ENCODE results near the gene KLK3. TPM values are rescaled to one million over a fixed set of nuclear protein-coding genes. Genes with fewer than 3 reads are reported as not detected.
A peak's percentile ranks its signal among the peaks of the same experiment; 100 is the strongest.

KLK3 gene
- total RNA-seq, 1 donor from 2014 or later = not detected

DNA sequence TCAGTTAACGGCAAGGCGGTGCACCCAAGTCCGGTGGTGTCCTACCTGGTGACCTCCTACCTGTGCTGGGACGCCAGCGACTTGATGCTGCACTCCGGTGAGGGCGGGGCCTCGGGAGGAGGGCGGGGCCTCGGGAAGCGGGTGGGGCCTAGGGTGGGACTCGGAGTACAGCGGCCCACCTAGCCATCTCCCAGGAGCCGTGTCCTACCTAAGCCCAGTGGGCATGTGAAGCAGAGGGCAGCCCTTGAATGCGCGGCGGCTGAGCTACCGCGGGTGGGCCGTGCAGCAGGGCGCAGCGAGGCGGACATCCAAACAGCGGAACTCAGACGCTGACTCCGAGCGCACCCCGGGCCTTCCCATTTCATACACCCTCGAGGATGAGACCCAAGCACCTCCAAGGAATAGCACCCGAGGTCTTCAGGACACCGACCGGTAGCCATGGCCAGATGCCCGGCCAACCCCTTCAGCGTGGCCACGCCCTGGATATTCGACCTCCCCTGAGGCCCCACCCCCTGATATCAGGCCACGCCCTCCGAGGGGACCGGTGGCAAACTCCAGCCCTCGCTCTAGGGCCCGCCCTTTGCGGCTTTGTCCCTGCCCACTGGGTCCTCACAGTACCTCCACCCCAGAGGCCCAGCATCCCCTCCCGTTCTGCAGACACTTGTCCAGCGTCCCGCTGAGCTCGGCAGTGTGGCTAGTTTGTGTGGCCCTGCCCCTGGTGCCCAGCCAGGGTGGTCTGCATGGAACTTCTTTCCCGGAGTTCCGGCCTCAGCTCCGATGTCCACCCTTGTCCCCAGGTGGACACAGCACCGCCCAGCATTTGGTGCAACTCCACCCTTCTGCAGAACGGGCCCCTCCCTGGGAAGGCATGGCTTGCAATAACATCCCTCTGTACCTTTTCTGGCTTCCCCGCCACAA, 36.5 kb upstream of the KLK3 start:
- DNase-seq = peak; percentile 73
- peak; percentile 64 for ATAC-seq
- no peaks in the 10 kb centered on the region for H3K36me3 ChIP-seq
- H3K27me3 ChIP-seq = peaks cover 53% of the 10 kb centered on the region
- H3K9me3 ChIP-seq = no peaks in the 10 kb centered on the region
- intact Hi-C loops (cut with DNase I) = no loop called here
- H3K27ac ChIP-seq = no peak overlapping the region
- TF ChIP-seq, protein P1, sequence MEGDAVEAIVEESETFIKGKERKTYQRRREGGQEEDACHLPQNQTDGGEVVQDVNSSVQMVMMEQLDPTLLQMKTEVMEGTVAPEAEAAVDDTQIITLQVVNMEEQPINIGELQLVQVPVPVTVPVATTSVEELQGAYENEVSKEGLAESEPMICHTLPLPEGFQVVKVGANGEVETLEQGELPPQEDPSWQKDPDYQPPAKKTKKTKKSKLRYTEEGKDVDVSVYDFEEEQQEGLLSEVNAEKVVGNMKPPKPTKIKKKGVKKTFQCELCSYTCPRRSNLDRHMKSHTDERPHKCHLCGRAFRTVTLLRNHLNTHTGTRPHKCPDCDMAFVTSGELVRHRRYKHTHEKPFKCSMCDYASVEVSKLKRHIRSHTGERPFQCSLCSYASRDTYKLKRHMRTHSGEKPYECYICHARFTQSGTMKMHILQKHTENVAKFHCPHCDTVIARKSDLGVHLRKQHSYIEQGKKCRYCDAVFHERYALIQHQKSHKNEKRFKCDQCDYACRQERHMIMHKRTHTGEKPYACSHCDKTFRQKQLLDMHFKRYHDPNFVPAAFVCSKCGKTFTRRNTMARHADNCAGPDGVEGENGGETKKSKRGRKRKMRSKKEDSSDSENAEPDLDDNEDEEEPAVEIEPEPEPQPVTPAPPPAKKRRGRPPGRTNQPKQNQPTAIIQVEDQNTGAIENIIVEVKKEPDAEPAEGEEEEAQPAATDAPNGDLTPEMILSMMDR (IDR thresholded peaks at IDR 0.05) = no peak
- H3K4me3 ChIP-seq = peak overlapping the region; percentile 15
- H3K4me1 ChIP-seq = no peaks in the 10 kb centered on the region

DNA sequence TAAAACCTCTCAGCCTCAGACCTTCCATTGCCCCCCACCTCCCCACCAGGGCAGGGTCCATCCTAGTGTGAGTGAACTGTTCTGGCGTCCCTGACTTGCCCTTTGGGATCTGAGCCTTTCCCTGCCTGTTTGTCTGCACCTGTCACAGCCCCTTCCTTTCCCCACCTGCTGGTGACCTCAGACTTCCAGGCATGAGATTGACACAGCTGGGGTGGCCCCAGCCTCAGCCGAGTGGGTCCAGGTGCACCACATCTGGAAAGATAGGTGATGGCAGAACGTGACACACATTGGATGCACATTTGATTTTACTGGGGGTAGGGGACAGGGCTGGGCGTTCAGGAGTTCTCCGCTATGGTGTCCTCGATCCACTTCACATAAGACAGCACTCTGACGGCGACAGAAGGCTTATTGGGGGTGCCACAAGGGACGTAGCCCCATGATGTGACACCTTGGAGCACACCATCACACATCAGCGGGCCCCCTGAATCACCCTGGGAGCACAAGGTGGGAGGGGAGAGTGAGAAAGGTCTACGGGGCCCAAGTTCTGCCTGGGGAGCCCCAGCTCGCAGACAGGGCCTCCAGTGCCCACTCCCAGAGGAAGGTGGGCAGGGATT, 35.7 kb upstream of the KLK3 start:
- TF ChIP-seq, protein P1 (IDR thresholded peaks at IDR 0.05) = no peak
- H3K9me3 ChIP-seq = no peaks in the 10 kb centered on the region
- peaks cover 46% of the 10 kb centered on the region for H3K27me3 ChIP-seq
- ATAC-seq (no peak), DNase-seq (no peak)
- no peaks in the 10 kb centered on the region for H3K4me1 ChIP-seq
- no peak overlapping the region for H3K4me3 ChIP-seq
- no peaks in the 10 kb centered on the region for H3K36me3 ChIP-seq
- intact Hi-C loops (cut with DNase I) = no loop called here
- H3K27ac ChIP-seq = no peak overlapping the region

DNA sequence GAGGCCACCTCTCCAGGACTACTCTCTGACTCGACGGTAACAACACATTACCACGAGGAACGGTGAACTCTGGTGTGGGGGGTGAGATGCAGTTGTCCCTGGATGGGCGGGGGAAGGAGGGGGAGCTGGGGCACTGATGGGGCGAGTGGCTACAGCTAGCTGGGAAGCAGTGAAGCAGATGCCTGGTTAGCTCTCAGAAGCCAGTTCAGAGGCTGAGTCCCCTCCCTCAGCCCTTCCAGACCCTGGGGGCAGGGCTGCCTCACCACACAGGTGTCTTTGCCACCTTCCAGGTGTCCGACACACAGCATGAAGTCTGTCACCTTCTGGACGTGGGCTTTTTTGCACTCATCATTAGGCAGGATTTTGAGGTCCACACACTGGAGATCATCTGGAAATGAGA, 35.1 kb upstream of the KLK3 start:
- H3K4me1 ChIP-seq = no peaks in the 10 kb centered on the region
- peaks cover 45% of the 10 kb centered on the region for H3K27me3 ChIP-seq
- intact Hi-C loops (cut with DNase I) = no loop called here
- H3K4me3 ChIP-seq = no peak overlapping the region
- no peak for DNase-seq
- no peaks in the 10 kb centered on the region for H3K9me3 ChIP-seq
- ATAC-seq = no peak
- no peak overlapping the region for H3K27ac ChIP-seq
- TF ChIP-seq, protein P1 (IDR thresholded peaks at IDR 0.05) = no peak
- H3K36me3 ChIP-seq = no peaks in the 10 kb centered on the region

DNA sequence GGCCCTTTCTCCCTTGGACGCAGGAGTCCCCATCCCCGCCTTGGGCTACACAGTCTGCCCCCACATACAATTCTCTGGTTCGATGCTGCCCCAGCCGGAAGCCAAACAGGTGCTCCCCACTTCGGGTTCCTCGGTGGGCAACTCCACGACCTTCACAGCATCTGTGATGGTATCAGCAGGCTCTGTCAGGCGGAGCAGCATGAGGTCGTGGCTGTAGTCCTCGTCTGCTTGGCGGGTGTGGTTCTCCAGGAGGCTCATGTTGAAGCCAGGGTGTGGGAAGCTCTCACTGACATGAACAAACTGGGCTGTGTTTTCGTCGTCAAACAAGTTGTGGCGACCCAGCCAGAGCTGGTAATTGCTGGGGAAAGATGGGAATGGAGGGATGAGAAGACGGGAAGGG, 34.6 kb upstream of the KLK3 start:
- ATAC-seq = no peak
- DNase-seq = no peak
- Histone ChIP-seq H3K9me3 (no peaks in the 10 kb centered on the region), H3K27me3 (peaks cover 45% of the 10 kb centered on the region), H3K27ac (no peak overlapping the region), H3K4me3 (no peak overlapping the region), H3K36me3 (no peaks in the 10 kb centered on the region), H3K4me1 (no peaks in the 10 kb centered on the region)
- intact Hi-C loops (cut with DNase I) = no loop called here
- TF ChIP-seq, protein P1 (IDR thresholded peaks at IDR 0.05) = no peak

DNA sequence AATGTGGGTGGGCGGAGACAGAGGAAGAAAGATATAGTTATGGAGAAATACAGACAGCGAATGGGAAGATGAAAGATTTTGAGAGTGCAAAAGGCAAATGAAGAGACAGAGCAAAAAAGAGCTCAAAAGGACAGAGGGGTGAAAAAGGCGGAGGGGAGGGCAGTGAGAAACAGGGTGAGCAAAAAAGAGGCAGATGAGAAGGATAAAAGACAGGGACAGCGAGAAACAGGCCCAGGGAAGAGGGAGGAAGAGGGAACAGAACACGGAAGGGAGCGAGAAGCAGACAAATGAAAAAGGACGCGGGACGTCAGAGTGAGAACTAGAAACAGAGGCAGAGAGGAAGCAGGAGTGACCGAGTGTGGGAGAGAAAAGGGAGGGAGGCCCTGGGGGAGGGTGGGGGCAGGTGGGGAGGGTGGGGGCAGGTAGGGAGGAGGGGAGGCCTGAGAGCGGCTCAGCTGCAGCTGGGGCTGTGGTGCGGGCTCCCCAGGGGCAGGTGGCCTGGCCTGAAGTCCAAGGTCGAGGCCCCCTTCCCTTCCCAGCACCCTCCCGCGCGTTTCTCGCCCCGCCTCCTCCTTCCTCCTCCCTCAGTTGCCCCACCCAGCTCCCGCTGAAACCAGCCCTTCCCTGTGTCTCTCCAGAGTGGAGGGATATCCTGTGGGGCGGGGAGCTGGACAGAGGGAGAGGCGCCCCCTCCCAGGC, 34.0 kb upstream of the KLK3 start:
- H3K9me3 ChIP-seq = no peaks in the 10 kb centered on the region
- TF ChIP-seq, protein P1 (IDR thresholded peaks at IDR 0.05) = no peak
- H3K27me3 ChIP-seq = peaks cover 45% of the 10 kb centered on the region
- H3K4me1 ChIP-seq = no peaks in the 10 kb centered on the region
- peak; percentile 65 for DNase-seq
- no peak overlapping the region for H3K4me3 ChIP-seq
- H3K36me3 ChIP-seq = no peaks in the 10 kb centered on the region
- H3K27ac ChIP-seq = no peak overlapping the region
- intact Hi-C loops (cut with DNase I) = no loop called here
- peak; percentile 32 for ATAC-seq

Data from upper lobe of right lung (tissue), 1 donor.